ENCODE results near the gene FOXK2.

DNA sequence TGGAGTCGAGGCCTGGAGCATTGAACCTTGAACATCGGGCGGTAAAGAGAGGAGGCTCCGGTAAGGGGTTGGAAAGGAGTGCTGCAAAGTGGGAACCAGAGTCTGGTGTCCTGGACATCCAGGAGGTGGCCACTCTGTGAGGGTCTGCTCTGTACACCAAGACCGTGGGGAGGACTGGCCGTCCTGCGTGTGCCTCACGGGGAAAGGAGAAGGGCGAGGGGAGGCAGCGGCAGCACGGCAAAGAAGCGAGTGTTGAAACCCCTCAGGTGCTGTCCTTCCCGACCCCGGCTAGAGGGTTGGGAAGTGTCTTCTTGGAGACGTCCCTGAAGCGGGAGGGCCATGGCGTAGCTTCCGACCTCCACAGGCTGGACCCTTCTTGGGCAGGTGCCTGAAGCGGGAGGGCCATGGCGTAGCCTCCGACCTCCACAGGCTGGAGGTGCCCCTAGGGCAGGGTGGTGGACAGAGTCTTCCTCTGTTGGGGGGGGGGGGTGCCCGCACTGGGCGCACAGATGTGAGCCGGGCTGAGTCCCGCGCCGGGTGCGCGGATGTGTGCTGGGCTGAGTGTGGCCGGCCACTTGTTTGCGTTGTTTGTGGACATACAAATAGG is 42.0 kb downstream of the FOXK2 start:
- TF ChIP-seq ESRRG (CRISPR knock-in tag; IDR thresholded peaks at IDR 0.05) = no peak
- no peak for TF ChIP-seq ISL1 (CRISPR knock-in tag; IDR thresholded peaks at IDR 0.05)
- TF ChIP-seq, protein P1, sequence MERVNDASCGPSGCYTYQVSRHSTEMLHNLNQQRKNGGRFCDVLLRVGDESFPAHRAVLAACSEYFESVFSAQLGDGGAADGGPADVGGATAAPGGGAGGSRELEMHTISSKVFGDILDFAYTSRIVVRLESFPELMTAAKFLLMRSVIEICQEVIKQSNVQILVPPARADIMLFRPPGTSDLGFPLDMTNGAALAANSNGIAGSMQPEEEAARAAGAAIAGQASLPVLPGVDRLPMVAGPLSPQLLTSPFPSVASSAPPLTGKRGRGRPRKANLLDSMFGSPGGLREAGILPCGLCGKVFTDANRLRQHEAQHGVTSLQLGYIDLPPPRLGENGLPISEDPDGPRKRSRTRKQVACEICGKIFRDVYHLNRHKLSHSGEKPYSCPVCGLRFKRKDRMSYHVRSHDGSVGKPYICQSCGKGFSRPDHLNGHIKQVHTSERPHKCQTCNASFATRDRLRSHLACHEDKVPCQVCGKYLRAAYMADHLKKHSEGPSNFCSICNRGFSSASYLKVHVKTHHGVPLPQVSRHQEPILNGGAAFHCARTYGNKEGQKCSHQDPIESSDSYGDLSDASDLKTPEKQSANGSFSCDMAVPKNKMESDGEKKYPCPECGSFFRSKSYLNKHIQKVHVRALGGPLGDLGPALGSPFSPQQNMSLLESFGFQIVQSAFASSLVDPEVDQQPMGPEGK (CRISPR knock-in tag; IDR thresholded peaks at IDR 0.05; ENCODE audit: borderline replicate concordance) = no peak
- no peak for TF ChIP-seq ZFP30 (CRISPR knock-in tag; IDR thresholded peaks at IDR 0.05)
- TF ChIP-seq ARNTL (CRISPR knock-in tag; IDR thresholded peaks at IDR 0.05; ENCODE audit: borderline replicate concordance, low read depth) = no peak
- no peak for TF ChIP-seq ZC3H10 (CRISPR knock-in tag; IDR thresholded peaks at IDR 0.05)
- TF ChIP-seq CSDC2 (CRISPR knock-in tag; IDR thresholded peaks at IDR 0.05) = no peak

Measured in SK-N-SH treated with all-trans-retinoic acid at 6 μM for 48 hours (cell line).